ENCODE data around the gene EPHX1.
"Not testable (repeated sequence)": the region's sequence is repeated elsewhere in the genome, so short reads cannot be mapped to it uniquely, and the experiment has no call there.

Gene EPHX1

GRCh38 chr1:225886159-225887029, 76.5 kb downstream of the EPHX1 start:
- no peak overlapping the region for H3K4me2 ChIP-seq (ENCODE audit: low read length)
- H3K79me2 ChIP-seq (ENCODE audit: low read length), result peaks cover 4% of the 10 kb centered on the region; the same call in 1 of the 2 replicates
- no peaks in the 10 kb centered on the region for H3K9me3 ChIP-seq (ENCODE audit: insufficient read depth, low read length)
- H3K4me3 ChIP-seq (ENCODE audit: low read length), result no peak overlapping the region
- H3K27me3 ChIP-seq (ENCODE audit: low read depth, low read length), result no peaks in the 10 kb centered on the region
- H3K4me1 ChIP-seq (ENCODE audit: low read length), result peaks cover 8% of the 10 kb centered on the region
- no peaks in the 10 kb centered on the region for H3K36me3 ChIP-seq (replicated peaks; ENCODE audit: low read depth, low read length)
- H2AFZ ChIP-seq (ENCODE audit: low read depth, low read length), result no peak overlapping the region
- no peak overlapping the region for H3K9ac ChIP-seq (ENCODE audit: low read length)
- H4K20me1 ChIP-seq (ENCODE audit: insufficient read depth, low read length), result no peaks in the 10 kb centered on the region
- TF ChIP-seq, protein P1, sequence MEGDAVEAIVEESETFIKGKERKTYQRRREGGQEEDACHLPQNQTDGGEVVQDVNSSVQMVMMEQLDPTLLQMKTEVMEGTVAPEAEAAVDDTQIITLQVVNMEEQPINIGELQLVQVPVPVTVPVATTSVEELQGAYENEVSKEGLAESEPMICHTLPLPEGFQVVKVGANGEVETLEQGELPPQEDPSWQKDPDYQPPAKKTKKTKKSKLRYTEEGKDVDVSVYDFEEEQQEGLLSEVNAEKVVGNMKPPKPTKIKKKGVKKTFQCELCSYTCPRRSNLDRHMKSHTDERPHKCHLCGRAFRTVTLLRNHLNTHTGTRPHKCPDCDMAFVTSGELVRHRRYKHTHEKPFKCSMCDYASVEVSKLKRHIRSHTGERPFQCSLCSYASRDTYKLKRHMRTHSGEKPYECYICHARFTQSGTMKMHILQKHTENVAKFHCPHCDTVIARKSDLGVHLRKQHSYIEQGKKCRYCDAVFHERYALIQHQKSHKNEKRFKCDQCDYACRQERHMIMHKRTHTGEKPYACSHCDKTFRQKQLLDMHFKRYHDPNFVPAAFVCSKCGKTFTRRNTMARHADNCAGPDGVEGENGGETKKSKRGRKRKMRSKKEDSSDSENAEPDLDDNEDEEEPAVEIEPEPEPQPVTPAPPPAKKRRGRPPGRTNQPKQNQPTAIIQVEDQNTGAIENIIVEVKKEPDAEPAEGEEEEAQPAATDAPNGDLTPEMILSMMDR (IDR thresholded peaks at IDR 0.05; ENCODE audit: low read depth, low read length), result no peak
- TF ChIP-seq EZH2phosphoT487 (IDR thresholded peaks at IDR 0.05; ENCODE audit: low read depth), result no peak
- H3K27ac ChIP-seq (ENCODE audit: low read length), result no peak overlapping the region

DNA sequence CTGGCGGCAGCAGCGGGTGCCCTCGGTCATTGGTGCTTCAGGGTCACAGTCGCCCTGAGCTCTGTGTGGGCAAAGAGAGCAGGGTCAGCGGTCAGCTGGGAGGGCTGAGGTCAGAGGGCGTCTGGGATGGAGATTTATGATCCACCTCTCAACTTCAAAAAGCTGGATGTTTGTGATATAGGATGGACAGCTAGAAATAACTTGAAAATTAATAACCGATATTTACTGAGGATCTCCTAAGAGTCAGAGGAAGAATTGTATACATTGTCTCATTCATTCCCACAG, 77.0 kb downstream of the EPHX1 start:
- peaks cover under 1% of the 10 kb centered on the region; the same call in 1 of the 2 replicates for H3K79me2 ChIP-seq (ENCODE audit: low read length)
- no peaks in the 10 kb centered on the region for H3K27me3 ChIP-seq (ENCODE audit: low read depth, low read length)
- no peaks in the 10 kb centered on the region for H4K20me1 ChIP-seq (ENCODE audit: insufficient read depth, low read length)
- no peaks in the 10 kb centered on the region for H3K9me3 ChIP-seq (ENCODE audit: insufficient read depth, low read length)
- TF ChIP-seq, protein P1 (IDR thresholded peaks at IDR 0.05; ENCODE audit: low read depth, low read length), result no peak
- no peak for TF ChIP-seq EZH2phosphoT487 (IDR thresholded peaks at IDR 0.05; ENCODE audit: low read depth)
- peaks cover 6% of the 10 kb centered on the region for H3K4me1 ChIP-seq (ENCODE audit: low read length)
- H3K27ac ChIP-seq (ENCODE audit: low read length), result no peak overlapping the region
- no peak overlapping the region for H3K9ac ChIP-seq (ENCODE audit: low read length)
- no peak overlapping the region for H2AFZ ChIP-seq (ENCODE audit: low read depth, low read length)
- no peak overlapping the region for H3K4me2 ChIP-seq (ENCODE audit: low read length)
- H3K4me3 ChIP-seq (ENCODE audit: low read length), result no peak overlapping the region
- no peaks in the 10 kb centered on the region for H3K36me3 ChIP-seq (replicated peaks; ENCODE audit: low read depth, low read length)

DNA sequence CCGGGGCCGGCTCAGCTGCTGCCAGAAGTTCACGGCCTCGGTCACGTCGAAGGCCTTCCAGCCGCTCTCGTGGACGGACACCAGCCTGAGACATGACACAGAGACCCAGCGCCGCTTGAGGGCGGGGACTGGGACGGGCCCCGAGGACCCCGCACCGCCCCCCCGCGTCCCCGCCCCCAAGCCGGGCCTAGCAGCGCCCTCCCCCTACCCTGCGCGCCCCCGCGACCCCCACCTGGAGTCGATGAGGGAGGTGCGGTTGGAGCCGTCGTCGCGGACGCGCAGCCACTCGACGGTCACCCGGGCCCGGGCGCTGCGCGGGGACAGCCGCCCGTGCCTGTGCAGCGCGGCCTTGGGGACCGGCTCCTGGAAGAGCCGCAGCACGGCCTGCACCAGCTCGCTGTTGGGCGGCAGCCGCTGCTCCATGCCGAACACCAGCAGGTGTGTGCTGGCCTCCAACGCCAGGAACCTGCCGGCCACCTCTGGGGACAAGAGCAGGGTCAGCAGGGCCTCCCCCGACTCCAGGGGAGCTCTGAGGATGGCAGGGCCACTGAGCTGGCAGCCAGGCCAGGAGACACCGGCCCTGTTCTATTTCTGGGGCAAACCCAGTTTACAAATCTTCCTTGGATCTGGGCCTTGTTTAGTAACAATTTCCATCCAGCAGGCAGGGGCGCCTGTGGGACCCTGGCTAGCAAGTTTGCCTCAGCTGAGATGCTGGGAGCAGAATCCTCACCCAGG, 77.8 kb downstream of the EPHX1 start:
- H3K4me3 ChIP-seq (ENCODE audit: low read length); H3K36me3 ChIP-seq (replicated peaks; ENCODE audit: low read depth, low read length); H3K9ac ChIP-seq (ENCODE audit: low read length); H3K4me2 ChIP-seq (ENCODE audit: low read length); H4K20me1 ChIP-seq (ENCODE audit: insufficient read depth, low read length); H3K27ac ChIP-seq (ENCODE audit: low read length); H3K79me2 ChIP-seq (ENCODE audit: low read length); H3K9me3 ChIP-seq (ENCODE audit: insufficient read depth, low read length); H2AFZ ChIP-seq (ENCODE audit: low read depth, low read length); H3K27me3 ChIP-seq (ENCODE audit: low read depth, low read length); H3K4me1 ChIP-seq (ENCODE audit: low read length): not testable (repeated sequence)

GRCh38 chr1:225888289-225888897, 78.5 kb downstream of the EPHX1 start:
- H3K4me2 ChIP-seq (ENCODE audit: low read length), result no peak overlapping the region
- H3K27ac ChIP-seq (ENCODE audit: low read length), result no peak overlapping the region
- H3K4me3 ChIP-seq (ENCODE audit: low read length), result no peak overlapping the region
- H3K79me2 ChIP-seq (ENCODE audit: low read length), result no peaks in the 10 kb centered on the region
- H3K9ac ChIP-seq (ENCODE audit: low read length), result no peak overlapping the region
- no peaks in the 10 kb centered on the region for H3K27me3 ChIP-seq (ENCODE audit: low read depth, low read length)
- peaks cover 6% of the 10 kb centered on the region for H3K4me1 ChIP-seq (ENCODE audit: low read length)
- H4K20me1 ChIP-seq (ENCODE audit: insufficient read depth, low read length), result no peaks in the 10 kb centered on the region
- no peaks in the 10 kb centered on the region for H3K36me3 ChIP-seq (replicated peaks; ENCODE audit: low read depth, low read length)
- TF ChIP-seq EZH2phosphoT487 (IDR thresholded peaks at IDR 0.05; ENCODE audit: low read depth), result no peak
- TF ChIP-seq, protein P1 (IDR thresholded peaks at IDR 0.05; ENCODE audit: low read depth, low read length), result no peak
- H2AFZ ChIP-seq (ENCODE audit: low read depth, low read length), result no peak overlapping the region
- H3K9me3 ChIP-seq (ENCODE audit: insufficient read depth, low read length), result no peaks in the 10 kb centered on the region

Measured in OCI-LY3 (cell line).